ENCODE data around the gene MBLAC1. TPM values are rescaled to one million over a fixed set of nuclear protein-coding genes. Genes with fewer than 3 reads are reported as not detected.

The MBLAC1 gene
- total and polyA plus RNA-seq, 2 donors (not counting 1 experiment from before 2014, with no cell fraction given), result 1.6 to 4.5 TPM

DNA sequence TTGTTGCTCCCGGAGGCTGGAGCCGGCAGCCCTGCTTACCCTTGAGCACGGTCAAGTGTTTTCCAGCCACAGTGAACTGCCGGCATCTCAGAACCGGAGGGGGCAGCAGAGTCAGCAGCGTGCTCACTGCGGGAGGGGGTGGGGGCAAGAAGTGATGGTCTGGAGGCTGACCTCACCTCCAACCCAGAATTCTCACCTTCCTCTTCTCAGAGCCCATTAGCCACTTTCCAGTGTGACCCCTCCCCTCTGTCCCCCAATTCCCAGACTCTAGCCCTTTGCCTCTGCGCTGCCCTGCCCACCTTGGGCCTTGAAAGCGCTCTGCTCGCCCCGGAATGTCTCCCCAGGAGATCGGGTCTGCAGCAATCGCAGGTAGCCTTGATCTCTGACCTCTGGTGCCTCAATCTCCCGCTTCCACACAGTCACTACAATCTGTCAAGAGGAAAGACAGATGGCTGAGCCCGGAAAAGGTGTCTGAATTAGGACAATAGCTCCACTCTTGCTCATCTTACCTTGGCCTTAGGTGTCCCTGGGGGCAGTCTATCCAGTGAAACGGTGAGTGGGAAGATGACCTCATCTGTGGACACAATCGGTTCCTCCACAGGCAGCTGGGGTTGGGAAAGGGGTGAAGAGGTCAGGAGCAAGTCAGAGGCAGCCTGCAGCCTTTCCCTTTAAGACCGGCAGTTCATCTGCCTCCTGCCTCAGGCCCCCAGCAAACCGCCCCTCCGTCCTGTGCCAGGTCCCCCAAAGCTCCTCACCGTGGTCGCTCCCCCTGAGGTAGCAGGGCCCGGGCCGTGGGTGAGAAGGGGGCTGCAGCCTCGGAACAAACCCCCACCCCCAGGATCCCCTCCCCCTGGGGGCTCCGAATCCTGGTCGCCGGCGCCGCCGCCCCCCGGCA lies 30.8 kb downstream of the MBLAC1 start:
- no peaks in the 10 kb centered on the region for H3K9me3 ChIP-seq (ENCODE audit: control extremely low read depth in 1 of 3, control insufficient read depth in 2 of 3, insufficient read depth in 1 of 3, low read length in 2 of 3)
- peak overlapping the region; percentile 87 for H3K4me3 Mint-ChIP-seq
- peaks cover 0 to 48% of the 10 kb centered on the region in 2 experiments for H3K36me3 ChIP-seq (replicated peaks in 1 of 2; ENCODE audit: control extremely low read depth in 1 of 2, control insufficient read depth in 1 of 2, extremely low read depth in 1 of 2, insufficient read depth in 2 of 2, low read length in 1 of 2)
- intact Hi-C loops (cut with micrococcal nuclease), result loop anchor here (1.0 to 5.0 kb wide), 6 partner anchors 9 to 180 kb away; partner anchors contain the start of genes GAL3ST4, GPC2, LAMTOR4 and MBLAC1
- H3K9me3 Mint-ChIP-seq (ENCODE audit: insufficient read depth), result no peaks in the 10 kb centered on the region
- H3K4me1 ChIP-seq (ENCODE audit: control insufficient read depth in 2 of 2, insufficient read depth in 2 of 2, low read length in 2 of 2), result peaks cover 23 to 35% of the 10 kb centered on the region in 2 donors
- peak overlapping the region; percentile 92 for H3K4me2 ChIP-seq (replicated peaks; ENCODE audit: low read depth, low read length, poor library complexity, severe bottlenecking)
- ChIA-PET POLR2A (interaction anchor here (1.0 to 2.9 kb wide), 3 partner anchors 9 to 60 kb away, joined by 4 to 16 read pairs (median 5); partner anchors contain the start of gene LAMTOR4), CTCF (interaction anchor here (0.8 to 5.1 kb wide), 5 partner anchors 9 to 39 kb away, joined by 3 to 18 read pairs (median 3); partner anchors contain the start of gene LAMTOR4)
- DNase-seq, result peak; percentile 27
- H3K27ac ChIP-seq (ENCODE audit: low read length in 2 of 2), result peak overlapping the region; percentile 54 to 84
- peak overlapping the region; percentile 95 for H3K9ac ChIP-seq (ENCODE audit: low read length)
- H3K27me3 ChIP-seq (replicated peaks in 1 of 4; ENCODE audit: control extremely low read depth in 1 of 4, control insufficient read depth in 3 of 4, insufficient read depth in 4 of 4, low read length in 3 of 4), result no peaks in the 10 kb centered on the region
- no peaks in the 10 kb centered on the region for H3K27me3 Mint-ChIP-seq
- peak overlapping the region; percentile 97 for H2AFZ ChIP-seq (ENCODE audit: insufficient read depth, low read depth, low read length, poor library complexity, severe bottlenecking)
- WGBS (ENCODE audit: insufficient coverage), result 31% methylated on average over 19 of the region's 32 CpGs
- H3K27ac Mint-ChIP-seq, result peak overlapping the region; percentile 88
- H3K4me3 ChIP-seq (ENCODE audit: control extremely low read depth in 1 of 5, extremely low read depth in 1 of 5, insufficient read depth in 1 of 5, low read depth in 2 of 5, low read length in 4 of 5), result peak overlapping the region; percentile 55 to 95 (median 73)
- peaks cover 40% of the 10 kb centered on the region for H3K4me1 Mint-ChIP-seq
- peaks cover 28% of the 10 kb centered on the region for H4K20me1 ChIP-seq (ENCODE audit: control insufficient read depth, insufficient read depth, low read length, poor library complexity, severe bottlenecking)
- no peak for ATAC-seq (ENCODE audit: low read depth)
- H3K79me2 ChIP-seq (ENCODE audit: control insufficient read depth, insufficient read depth, low read length), result peaks cover 31% of the 10 kb centered on the region
- no peak for TF ChIP-seq EZH2 (IDR thresholded peaks at IDR 0.05; ENCODE audit: borderline replicate concordance, insufficient read depth, low read depth, low read length, poor library complexity, severe bottlenecking)
- TF ChIP-seq, protein P1, sequence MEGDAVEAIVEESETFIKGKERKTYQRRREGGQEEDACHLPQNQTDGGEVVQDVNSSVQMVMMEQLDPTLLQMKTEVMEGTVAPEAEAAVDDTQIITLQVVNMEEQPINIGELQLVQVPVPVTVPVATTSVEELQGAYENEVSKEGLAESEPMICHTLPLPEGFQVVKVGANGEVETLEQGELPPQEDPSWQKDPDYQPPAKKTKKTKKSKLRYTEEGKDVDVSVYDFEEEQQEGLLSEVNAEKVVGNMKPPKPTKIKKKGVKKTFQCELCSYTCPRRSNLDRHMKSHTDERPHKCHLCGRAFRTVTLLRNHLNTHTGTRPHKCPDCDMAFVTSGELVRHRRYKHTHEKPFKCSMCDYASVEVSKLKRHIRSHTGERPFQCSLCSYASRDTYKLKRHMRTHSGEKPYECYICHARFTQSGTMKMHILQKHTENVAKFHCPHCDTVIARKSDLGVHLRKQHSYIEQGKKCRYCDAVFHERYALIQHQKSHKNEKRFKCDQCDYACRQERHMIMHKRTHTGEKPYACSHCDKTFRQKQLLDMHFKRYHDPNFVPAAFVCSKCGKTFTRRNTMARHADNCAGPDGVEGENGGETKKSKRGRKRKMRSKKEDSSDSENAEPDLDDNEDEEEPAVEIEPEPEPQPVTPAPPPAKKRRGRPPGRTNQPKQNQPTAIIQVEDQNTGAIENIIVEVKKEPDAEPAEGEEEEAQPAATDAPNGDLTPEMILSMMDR (IDR thresholded peaks at IDR 0.05), result no peak

Data from B cell (primary cell).